AG04449 (cell line): ENCODE data around the gene NEK8.

Experiments
- CTCF ChIA-PET: fragments of 350-600 bp; formaldehyde crosslinking; extraction: SDS; loops from one replicate; lab custom pipeline; 2021; ENCODE audit warnings: antibody characterized with exemption; lab: Yijun Ruan, JAX
- POLR2A ChIA-PET: fragments of 400-600, 350-600 bp; formaldehyde crosslinking; extraction: SDS; loops from one replicate; lab custom pipeline; 2020; ENCODE audit warnings: antibody characterized with exemption, inconsistent platforms; lab: Yijun Ruan, JAX
- DNase-seq: peaks from one replicate; pipeline ENCODE4 v3.0.0-alpha.2; 2010; ENCODE audit warnings: low read depth, low spot score
- H3K4me3 ChIP-seq: 2 replicates; pipeline ENCODE4 v1.5.1; 2011; ENCODE audit warnings: low read depth, mild to moderate bottlenecking, control low read depth, low read length
- TF ChIP-seq, protein P1 (sequence below): IDR thresholded peaks from one replicate; pipeline ENCODE4 v1.5.1; 2011; ENCODE audit warnings: mild to moderate bottlenecking, moderate library complexity, low read length, control low read depth, inconsistent platforms; ENCODE audit not compliant: insufficient read depth; ENCODE audit errors: missing control alignments

The NEK8 gene

DNA sequence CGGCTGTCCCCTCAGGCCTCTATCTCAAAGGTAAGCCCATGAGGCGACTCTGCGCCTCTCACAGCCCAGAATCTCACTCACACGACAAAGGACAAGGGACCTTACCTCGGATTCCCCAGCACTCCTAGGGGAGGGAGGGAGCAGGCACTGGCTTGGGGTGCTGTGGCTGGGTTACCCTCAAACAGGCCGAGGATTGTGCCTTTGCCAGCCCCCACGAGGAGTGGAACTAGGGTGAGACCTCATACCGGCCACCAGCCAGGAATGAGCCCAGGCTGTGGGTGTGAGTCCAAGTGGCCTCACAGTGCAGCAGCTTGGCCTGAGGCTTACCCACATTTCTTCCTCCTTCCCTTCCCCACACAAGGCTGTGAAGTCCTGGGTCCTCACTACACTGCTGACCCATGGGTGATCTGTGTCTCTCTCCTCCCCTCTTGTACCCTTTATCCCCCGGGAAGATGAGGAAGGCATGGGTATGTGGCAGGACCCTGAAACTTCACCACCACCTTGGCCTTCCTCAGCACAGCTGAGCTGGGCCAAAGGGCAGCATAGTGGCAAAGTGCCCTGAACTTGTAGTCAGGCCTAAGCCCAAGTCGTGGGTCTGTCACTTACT is 22.8 kb upstream of the NEK8 start:
- CTCF ChIA-PET = interaction anchor here (1.5 kb wide), 1 partner anchor 15 kb away, joined by 3 read pairs; no protein-coding TSS in a partner anchor
- POLR2A ChIA-PET = no interaction called here
- DNase-seq = no peak
- TF ChIP-seq, protein P1, sequence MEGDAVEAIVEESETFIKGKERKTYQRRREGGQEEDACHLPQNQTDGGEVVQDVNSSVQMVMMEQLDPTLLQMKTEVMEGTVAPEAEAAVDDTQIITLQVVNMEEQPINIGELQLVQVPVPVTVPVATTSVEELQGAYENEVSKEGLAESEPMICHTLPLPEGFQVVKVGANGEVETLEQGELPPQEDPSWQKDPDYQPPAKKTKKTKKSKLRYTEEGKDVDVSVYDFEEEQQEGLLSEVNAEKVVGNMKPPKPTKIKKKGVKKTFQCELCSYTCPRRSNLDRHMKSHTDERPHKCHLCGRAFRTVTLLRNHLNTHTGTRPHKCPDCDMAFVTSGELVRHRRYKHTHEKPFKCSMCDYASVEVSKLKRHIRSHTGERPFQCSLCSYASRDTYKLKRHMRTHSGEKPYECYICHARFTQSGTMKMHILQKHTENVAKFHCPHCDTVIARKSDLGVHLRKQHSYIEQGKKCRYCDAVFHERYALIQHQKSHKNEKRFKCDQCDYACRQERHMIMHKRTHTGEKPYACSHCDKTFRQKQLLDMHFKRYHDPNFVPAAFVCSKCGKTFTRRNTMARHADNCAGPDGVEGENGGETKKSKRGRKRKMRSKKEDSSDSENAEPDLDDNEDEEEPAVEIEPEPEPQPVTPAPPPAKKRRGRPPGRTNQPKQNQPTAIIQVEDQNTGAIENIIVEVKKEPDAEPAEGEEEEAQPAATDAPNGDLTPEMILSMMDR = no peak
- no peak overlapping the region for H3K4me3 ChIP-seq

DNA sequence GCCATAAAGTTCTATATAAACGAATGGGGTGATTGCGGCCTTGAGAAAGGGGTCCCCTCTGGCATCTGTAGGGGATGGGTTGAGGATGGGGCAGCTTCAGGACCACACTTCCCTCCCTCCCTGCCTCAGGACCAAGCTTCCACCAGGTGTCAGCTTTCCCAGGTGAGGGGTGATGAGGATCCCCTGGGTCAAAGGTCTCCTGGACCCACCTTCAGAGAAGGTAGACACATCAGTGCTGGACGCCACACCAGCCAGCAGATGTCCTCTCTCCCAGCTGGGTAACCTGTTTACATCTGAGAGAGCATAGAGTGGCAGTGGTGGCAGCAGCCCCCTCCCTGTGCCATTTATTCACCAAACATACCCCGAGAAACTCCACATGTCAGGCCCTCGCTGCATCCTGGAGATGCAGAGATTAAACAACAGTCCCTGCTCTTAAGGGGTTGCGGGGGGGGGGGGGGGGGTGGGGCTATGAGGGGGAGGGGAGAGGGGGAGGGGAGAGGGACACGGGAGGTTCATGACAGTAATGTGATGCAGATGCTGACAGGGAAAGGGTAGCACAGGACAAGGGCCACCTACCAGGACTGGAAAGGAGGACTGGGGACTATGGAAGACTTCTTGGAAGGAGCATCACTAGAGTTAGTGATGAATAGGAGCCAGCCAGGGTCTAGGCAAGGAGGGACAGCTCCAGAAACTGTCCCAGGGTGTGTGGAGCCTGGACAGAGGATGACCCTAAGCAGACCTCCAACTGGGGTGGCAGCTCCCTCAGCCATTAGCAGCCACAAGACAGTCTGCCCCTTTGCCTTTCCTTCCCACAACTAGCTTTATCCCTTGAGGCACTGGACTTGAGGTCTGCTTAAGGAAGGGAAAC is 21.9 kb upstream of the NEK8 start:
- no peak for DNase-seq
- H3K4me3 ChIP-seq = no peak overlapping the region
- TF ChIP-seq, protein P1 = no peak
- ChIA-PET POLR2A (interaction anchor here (0.9 to 1.2 kb wide), 2 partner anchors 11 to 12 kb away, joined by 3 read pairs; no protein-coding TSS in a partner anchor), CTCF (interaction anchor here (1.5 kb wide), 1 partner anchor 16 kb away, joined by 3 read pairs; no protein-coding TSS in a partner anchor)

DNA sequence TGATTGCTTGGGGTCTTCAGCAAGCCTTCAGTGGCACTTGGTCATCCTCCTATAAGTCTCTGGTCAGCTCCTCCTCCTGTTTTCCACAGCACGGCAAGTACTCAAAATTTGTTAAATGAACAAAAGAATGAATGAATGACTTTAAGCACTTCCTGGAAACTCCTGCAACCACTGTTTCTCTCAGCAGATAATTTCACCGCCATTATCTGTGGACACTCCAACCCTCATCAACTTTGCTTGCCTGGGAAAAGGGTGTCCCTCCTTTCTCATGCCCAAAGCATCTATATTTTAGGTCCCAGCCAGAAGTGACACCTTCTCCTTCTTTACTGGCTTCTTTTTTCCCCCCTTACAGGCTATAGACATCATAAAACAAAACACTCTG is 21.3 kb upstream of the NEK8 start:
- H3K4me3 ChIP-seq = no peak overlapping the region
- POLR2A ChIA-PET = interaction anchor here (0.9 to 1.2 kb wide), 2 partner anchors 12 to 13 kb away, joined by 3 read pairs; no protein-coding TSS in a partner anchor
- CTCF ChIA-PET = no interaction called here
- no peak for DNase-seq
- TF ChIP-seq, protein P1 = no peak

DNA sequence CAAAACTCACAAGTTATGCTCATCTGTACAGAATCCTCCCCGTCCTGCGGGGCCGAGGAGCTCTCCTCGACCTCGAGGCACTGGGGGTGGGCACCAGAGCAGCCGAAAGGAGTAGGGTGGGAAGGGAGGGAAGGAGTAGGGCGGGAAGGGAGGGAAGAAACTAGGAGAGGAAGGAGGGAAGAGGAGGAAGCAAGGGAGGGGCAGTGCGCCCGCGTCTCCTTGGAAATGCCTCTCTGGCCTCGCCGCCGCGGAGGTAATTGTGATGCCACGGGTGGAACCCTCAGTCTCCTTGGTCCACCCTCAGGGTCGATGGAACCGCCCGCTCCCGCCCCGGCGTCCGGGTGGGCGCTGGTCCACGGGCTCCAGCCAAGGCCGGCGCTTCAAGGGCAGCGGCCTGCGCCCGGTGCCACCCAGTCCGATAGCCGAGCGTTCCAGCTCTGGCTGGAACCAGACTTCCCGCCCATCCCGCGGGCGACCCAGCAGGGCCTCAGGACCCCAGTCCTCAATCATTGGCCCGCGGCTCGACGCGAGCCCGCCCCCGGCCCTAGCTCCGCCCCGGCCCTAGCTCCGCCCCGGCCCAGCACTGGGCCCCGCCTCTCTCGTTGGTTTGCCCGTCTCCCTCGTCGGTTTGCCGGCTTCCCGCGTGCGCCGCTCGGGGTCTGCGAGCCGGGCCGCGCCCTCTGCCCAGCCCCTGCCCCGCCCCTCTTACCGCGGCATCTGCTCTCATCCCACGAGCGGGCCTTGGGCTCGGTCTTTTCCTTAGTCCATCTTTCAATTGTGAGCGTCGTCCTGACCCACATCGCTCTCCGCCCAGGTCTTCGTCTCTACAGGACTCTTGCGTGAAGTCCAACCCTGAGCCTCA is 17.5 kb upstream of the NEK8 start:
- POLR2A ChIA-PET = interaction anchor here (0.6 to 2.4 kb wide), 7 partner anchors 8 to 41 kb away, joined by 3 to 30 read pairs (median 6); partner anchors contain the start of gene RPL23A
- CTCF ChIA-PET = interaction anchor here (1.0 to 2.3 kb wide), 4 partner anchors 10 to 64 kb away, joined by 3 to 11 read pairs (median 8); partner anchors contain the start of gene TLCD1
- H3K4me3 ChIP-seq = peak overlapping the region; percentile 65
- TF ChIP-seq, protein P1 = no peak
- DNase-seq = no peak

DNA sequence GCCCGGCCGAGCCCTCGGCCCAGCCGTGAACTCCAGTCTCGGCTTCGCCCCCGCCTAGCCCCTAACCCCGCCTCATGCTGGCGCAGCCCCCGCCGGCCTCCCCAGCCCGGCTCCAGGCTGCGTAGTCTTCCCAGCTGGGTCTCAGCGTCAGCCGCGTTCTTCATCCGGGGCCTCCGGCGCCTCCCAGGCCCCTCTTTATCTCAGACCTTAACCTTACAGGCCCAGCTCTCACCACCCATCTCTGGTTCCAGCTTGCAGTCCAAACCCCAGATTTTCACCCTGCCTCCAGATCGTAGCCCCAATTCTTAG is 16.9 kb upstream of the NEK8 start, which contains the start of gene PROCA1:
Gene PROCA1 (minus strand): TSS at position 166 of the 309 bp plus-strand sequence. CDS start 228 bp downstream, outside the sequence.
- H3K4me3 ChIP-seq = peak within 1 kb of the TSS; percentile 65
- no peak for DNase-seq
- ChIA-PET POLR2A (interaction anchor here (0.8 to 2.4 kb wide), 6 partner anchors 8 to 28 kb away, joined by 3 to 30 read pairs (median 6); partner anchors contain the start of gene RPL23A), CTCF (interaction anchor here (1.0 to 2.2 kb wide), 3 partner anchors 9 to 39 kb away, joined by 3 to 8 read pairs (median 7); partner anchors contain the start of gene TLCD1)
- TF ChIP-seq, protein P1 = no peak
